IPS-20b (cell line): ENCODE measurements around the gene MESP2.

Source experiments
- H3K27ac ChIP-seq: one replicate; pipeline ENCODE4 v1.5.1; 2013; ENCODE audit warnings: low read length
- H3K27me3 ChIP-seq: 2 replicates; pipeline ENCODE4 v1.6.1; 2013; ENCODE audit warnings: mild to moderate bottlenecking, low read length, inconsistent platforms; ENCODE audit not compliant: insufficient read depth
- H3K36me3 ChIP-seq: 2 replicates; pipeline ENCODE4 v1.6.1; 2013; ENCODE audit warnings: low read depth, mild to moderate bottlenecking, inconsistent platforms, low read length, moderate library complexity; ENCODE audit not compliant: insufficient read depth
- H3K4me1 ChIP-seq: 2 replicates; pipeline ENCODE4 v1.6.1; 2013; ENCODE audit warnings: mild to moderate bottlenecking, control low read depth, inconsistent platforms, low read length, moderate library complexity; ENCODE audit not compliant: insufficient read depth
- H3K4me3 ChIP-seq: 2 replicates; pipeline ENCODE4 v1.5.1; 2013; ENCODE audit warnings: mild to moderate bottlenecking, low read length, inconsistent platforms
- H3K9ac ChIP-seq: 2 replicates; pipeline ENCODE4 v1.6.1; 2013; ENCODE audit warnings: low read depth, mild to moderate bottlenecking, inconsistent platforms, low read length, moderate library complexity
- H3K9me3 ChIP-seq: 2 replicates; pipeline ENCODE4 v1.6.1; 2013; ENCODE audit warnings: mild to moderate bottlenecking, low read depth, low read length, inconsistent platforms; ENCODE audit not compliant: insufficient read depth

Gene MESP2

GRCh38 chr15:89806210-89806558 lies 30.1 kb downstream of the MESP2 start:
- Histone ChIP-seq H3K9ac (no peak overlapping the region), H3K36me3 (no peaks in the 10 kb centered on the region), H3K27me3 (no peaks in the 10 kb centered on the region), H3K27ac (no peak overlapping the region), H3K4me1 (no peaks in the 10 kb centered on the region), H3K9me3 (no peaks in the 10 kb centered on the region), H3K4me3 (no peak overlapping the region)

GRCh38 chr15:89806559-89807550 lies 30.7 kb downstream of the MESP2 start:
- H3K4me1 ChIP-seq: no peaks in the 10 kb centered on the region
- no peak overlapping the region for H3K4me3 ChIP-seq
- no peaks in the 10 kb centered on the region for H3K36me3 ChIP-seq
- no peak overlapping the region for H3K9ac ChIP-seq
- no peaks in the 10 kb centered on the region for H3K9me3 ChIP-seq
- H3K27ac ChIP-seq: no peak overlapping the region
- no peaks in the 10 kb centered on the region for H3K27me3 ChIP-seq

GRCh38 chr15:89807689-89808088 lies 31.6 kb downstream of the MESP2 start:
- Histone ChIP-seq H3K27me3 (peaks cover 5% of the 10 kb centered on the region), H3K27ac (no peak overlapping the region), H3K4me1 (no peaks in the 10 kb centered on the region), H3K36me3 (no peaks in the 10 kb centered on the region), H3K9me3 (no peaks in the 10 kb centered on the region), H3K4me3 (no peak overlapping the region), H3K9ac (no peak overlapping the region)

- no peak overlapping the region for H3K4me3 ChIP-seq
- H3K9ac ChIP-seq: no peak overlapping the region
- no peaks in the 10 kb centered on the region for H3K36me3 ChIP-seq
- peaks cover 11% of the 10 kb centered on the region for H3K27me3 ChIP-seq
- H3K9me3 ChIP-seq: no peaks in the 10 kb centered on the region
- H3K4me1 ChIP-seq: no peaks in the 10 kb centered on the region
- H3K27ac ChIP-seq: no peak overlapping the region
These were observed 32.2 kb downstream of the MESP2 start for GRCh38 chr15:89808160-89808870.

GRCh38 chr15:89809093-89809786 lies 33.1 kb downstream of the MESP2 start:
- Histone ChIP-seq H3K27ac (no peak overlapping the region), H3K4me3 (no peak overlapping the region), H3K36me3 (no peaks in the 10 kb centered on the region), H3K9ac (no peak overlapping the region), H3K4me1 (no peaks in the 10 kb centered on the region), H3K9me3 (no peaks in the 10 kb centered on the region), H3K27me3 (peaks cover 20% of the 10 kb centered on the region)

GRCh38 chr15:89809787-89810148 lies 33.6 kb downstream of the MESP2 start:
- Histone ChIP-seq H3K9me3 (no peaks in the 10 kb centered on the region), H3K27ac (no peak overlapping the region), H3K4me1 (no peaks in the 10 kb centered on the region), H3K27me3 (peaks cover 26% of the 10 kb centered on the region), H3K4me3 (no peak overlapping the region), H3K9ac (no peak overlapping the region), H3K36me3 (no peaks in the 10 kb centered on the region)

- Histone ChIP-seq H3K27me3 (peaks cover 36% of the 10 kb centered on the region), H3K4me1 (no peaks in the 10 kb centered on the region), H3K9me3 (no peaks in the 10 kb centered on the region), H3K4me3 (no peak overlapping the region), H3K36me3 (no peaks in the 10 kb centered on the region), H3K27ac (no peak overlapping the region), H3K9ac (no peak overlapping the region)
These were observed 34.7 kb downstream of the MESP2 start for GRCh38 chr15:89810837-89811236.

- no peak overlapping the region for H3K9ac ChIP-seq
- H3K4me3 ChIP-seq: no peak overlapping the region
- H3K4me1 ChIP-seq: no peaks in the 10 kb centered on the region
- H3K9me3 ChIP-seq: no peaks in the 10 kb centered on the region
- H3K36me3 ChIP-seq: no peaks in the 10 kb centered on the region
- H3K27ac ChIP-seq: no peak overlapping the region
- H3K27me3 ChIP-seq: peaks cover 48% of the 10 kb centered on the region
These were observed 36.1 kb downstream of the MESP2 start for GRCh38 chr15:89812011-89812846.

- Histone ChIP-seq H3K4me3 (no peak overlapping the region), H3K27me3 (peaks cover 53% of the 10 kb centered on the region), H3K9me3 (no peaks in the 10 kb centered on the region), H3K27ac (no peak overlapping the region), H3K9ac (no peak overlapping the region), H3K4me1 (no peaks in the 10 kb centered on the region), H3K36me3 (no peaks in the 10 kb centered on the region)
These were observed 36.8 kb downstream of the MESP2 start for GRCh38 chr15:89812847-89813320.

GRCh38 chr15:89813381-89814111 lies 37.4 kb downstream of the MESP2 start:
- no peak overlapping the region for H3K9ac ChIP-seq
- no peaks in the 10 kb centered on the region for H3K9me3 ChIP-seq
- no peaks in the 10 kb centered on the region for H3K4me1 ChIP-seq
- H3K36me3 ChIP-seq: no peaks in the 10 kb centered on the region
- peaks cover 58% of the 10 kb centered on the region for H3K27me3 ChIP-seq
- no peak overlapping the region for H3K27ac ChIP-seq
- H3K4me3 ChIP-seq: no peak overlapping the region; the same call in 1 of the 2 replicates
